ENCODE measurements around the gene TUBA8.
"Not testable (repeated sequence)": the region's sequence is repeated elsewhere in the genome, so short reads cannot be mapped to it uniquely, and the experiment has no call there.

TUBA8 gene

DNA sequence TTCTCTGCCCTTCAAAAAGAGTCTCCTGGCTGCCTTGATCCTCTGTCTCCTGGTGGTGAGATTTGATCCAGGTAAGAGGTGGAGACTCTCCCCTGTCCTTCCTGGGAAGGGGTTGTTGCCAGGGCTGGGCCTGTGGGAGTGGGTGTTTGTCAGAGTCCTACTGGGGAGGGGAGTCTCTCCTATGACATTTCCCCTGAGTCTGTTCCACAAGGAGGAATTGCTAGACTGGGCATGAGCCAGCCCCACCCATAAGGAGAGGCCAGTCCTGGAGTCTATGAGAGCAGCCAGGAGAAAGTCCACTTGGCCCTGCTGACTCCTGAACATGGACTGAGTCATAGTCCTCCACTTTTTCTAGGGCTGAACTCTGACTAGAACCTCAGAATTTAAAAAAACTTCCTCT lies 25.4 kb upstream of the TUBA8 start:
- peaks cover 15% of the 10 kb centered on the region; the same call in 1 of the 2 replicates for H3K36me3 ChIP-seq (ENCODE audit: insufficient read depth, low read length)
- H3K9me3 ChIP-seq (ENCODE audit: control insufficient read depth, insufficient read depth, low read length): no peaks in the 10 kb centered on the region
- H3K9ac ChIP-seq (ENCODE audit: low read depth, low read length): no peak overlapping the region
- no peaks in the 10 kb centered on the region for H3K4me1 ChIP-seq (ENCODE audit: insufficient read depth, low read length)

DNA sequence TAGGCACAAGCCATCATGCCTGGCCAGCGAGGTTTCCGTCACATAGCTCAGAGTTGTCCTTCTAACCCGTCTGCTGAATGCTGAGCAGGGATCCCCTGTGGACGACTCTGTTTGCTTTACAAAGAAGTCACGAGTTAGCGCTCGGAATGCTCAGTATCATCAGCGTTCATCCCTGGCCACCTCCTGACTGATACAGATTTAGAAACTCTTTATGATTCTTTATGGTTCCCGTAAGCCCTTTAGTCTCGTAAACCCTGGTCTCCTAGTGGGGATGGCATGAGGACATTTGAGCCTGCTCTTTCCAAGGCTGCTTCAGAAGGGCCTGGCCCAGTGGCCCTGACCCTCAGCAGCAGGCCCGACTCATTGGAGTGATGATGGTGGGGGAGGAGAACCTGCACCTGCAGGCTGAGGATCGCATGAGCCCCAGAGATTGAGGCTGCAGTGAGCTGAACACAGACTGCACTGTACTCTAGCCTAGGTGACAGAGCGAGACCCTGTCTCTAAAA lies 23.2 kb upstream of the TUBA8 start:
- H3K9ac ChIP-seq (ENCODE audit: low read depth, low read length): no peak overlapping the region
- no peaks in the 10 kb centered on the region for H3K9me3 ChIP-seq (ENCODE audit: control insufficient read depth, insufficient read depth, low read length)
- H3K4me1 ChIP-seq (ENCODE audit: insufficient read depth, low read length): no peaks in the 10 kb centered on the region
- peaks cover 13% of the 10 kb centered on the region; the same call in 1 of the 2 replicates for H3K36me3 ChIP-seq (ENCODE audit: insufficient read depth, low read length)

DNA sequence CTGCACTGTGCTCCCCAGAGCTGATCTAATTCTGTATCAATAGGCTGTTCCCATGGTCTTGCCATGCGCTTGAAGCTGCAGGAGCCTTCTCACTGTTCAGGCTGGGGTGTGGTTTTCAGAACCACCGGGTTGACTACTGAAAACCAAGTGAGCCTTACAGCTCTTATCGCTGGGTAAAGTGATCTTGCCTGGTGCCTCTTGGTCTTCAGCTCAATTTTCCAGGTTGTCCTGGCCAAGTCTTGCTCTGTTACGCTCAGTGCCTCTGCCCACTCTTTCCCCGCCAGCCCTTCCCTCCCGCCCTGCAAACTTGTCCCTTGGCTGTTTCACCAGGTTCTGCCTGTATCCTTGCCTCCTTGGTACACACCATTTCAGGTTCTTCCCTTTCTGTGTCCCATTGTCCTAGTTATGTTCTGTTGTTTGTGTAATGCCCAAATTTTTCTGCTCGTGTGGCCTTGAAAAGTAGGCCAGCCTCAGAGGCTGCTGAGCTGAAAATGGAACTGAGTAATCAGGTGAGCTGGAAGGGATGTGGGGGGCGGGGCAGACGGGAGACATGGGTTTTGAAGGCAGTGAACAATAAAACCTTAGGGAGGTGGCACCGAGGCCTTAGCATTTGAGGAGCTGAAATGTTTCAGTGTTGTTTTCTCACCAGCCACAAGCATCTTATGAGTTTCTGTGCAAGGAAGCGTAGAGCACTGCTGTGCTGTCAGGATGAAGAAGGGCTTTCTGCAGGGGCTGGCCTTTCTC lies 21.6 kb upstream of the TUBA8 start:
- Histone ChIP-seq H3K9ac (ENCODE audit: low read depth, low read length) (no peak overlapping the region), H3K4me1 (ENCODE audit: insufficient read depth, low read length) (no peaks in the 10 kb centered on the region), H3K9me3 (ENCODE audit: control insufficient read depth, insufficient read depth, low read length) (no peaks in the 10 kb centered on the region), H3K36me3 (ENCODE audit: insufficient read depth, low read length) (peaks cover 13% of the 10 kb centered on the region; the same call in 1 of the 2 replicates)

DNA sequence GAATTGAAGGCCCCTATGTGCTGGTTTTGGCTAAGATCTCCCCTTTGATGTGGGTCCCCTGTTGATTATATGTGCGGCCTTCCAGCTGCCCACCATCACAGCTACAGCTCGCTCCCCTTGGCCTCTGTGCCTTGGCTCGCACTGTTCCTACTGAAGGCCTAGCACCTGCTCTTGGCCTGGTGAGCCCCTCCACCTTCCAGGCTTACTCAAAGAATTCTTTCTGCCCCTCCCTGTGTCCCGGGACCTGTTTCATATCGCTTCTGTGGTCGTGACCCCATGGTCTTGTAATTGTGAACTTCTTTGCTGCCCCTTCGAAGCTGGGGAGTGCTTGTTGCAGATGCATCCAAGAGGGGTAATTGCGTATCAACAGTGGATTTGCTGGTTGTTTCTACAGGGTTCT lies 20.3 kb upstream of the TUBA8 start:
- no peaks in the 10 kb centered on the region for H3K4me1 ChIP-seq (ENCODE audit: insufficient read depth, low read length)
- no peak overlapping the region for H3K9ac ChIP-seq (ENCODE audit: low read depth, low read length)
- H3K36me3 ChIP-seq (ENCODE audit: insufficient read depth, low read length): peaks cover 9% of the 10 kb centered on the region; the same call in 1 of the 2 replicates
- H3K9me3 ChIP-seq (ENCODE audit: control insufficient read depth, insufficient read depth, low read length): no peaks in the 10 kb centered on the region

- Histone ChIP-seq H3K9ac (ENCODE audit: low read depth, low read length) (no peak overlapping the region), H3K9me3 (ENCODE audit: control insufficient read depth, insufficient read depth, low read length) (no peaks in the 10 kb centered on the region), H3K4me1 (ENCODE audit: insufficient read depth, low read length) (no peaks in the 10 kb centered on the region), H3K36me3 (ENCODE audit: insufficient read depth, low read length) (peaks cover 9% of the 10 kb centered on the region; the same call in 1 of the 2 replicates)
These were observed 19.1 kb upstream of the TUBA8 start for GRCh38 chr22:18091478-18091877.

DNA sequence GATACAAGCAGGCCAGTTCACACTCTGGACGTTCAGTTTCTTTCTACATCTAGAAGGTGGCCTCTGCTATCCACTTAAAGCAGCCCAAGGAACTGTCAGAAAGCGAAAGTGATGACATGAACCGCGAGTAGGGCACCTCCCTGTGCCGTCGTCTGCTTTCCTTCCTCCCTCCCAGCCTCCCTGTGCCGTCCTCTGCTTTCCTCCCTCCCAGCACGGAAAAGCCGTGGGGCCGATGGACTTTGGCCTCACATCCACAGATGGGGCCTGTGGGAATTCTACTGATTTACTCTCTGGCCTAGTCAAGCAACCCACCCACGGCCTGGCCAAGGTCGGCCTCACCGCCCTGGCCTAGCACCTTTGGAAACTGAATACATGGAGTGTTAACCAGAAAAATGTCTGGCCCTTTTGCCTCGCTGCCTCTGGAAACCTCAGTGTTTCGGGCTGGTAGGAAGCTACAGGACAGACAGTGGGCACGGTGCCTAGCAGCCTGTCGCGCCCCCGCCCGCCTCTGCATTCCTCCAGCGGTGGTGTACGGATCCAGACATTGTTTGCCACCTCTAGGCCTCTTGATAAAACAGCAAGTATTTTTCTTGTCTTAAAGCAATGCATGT lies 18.6 kb upstream of the TUBA8 start:
- H3K9ac ChIP-seq (ENCODE audit: low read depth, low read length): no peak overlapping the region
- H3K9me3 ChIP-seq (ENCODE audit: control insufficient read depth, insufficient read depth, low read length): no peaks in the 10 kb centered on the region
- H3K36me3 ChIP-seq (ENCODE audit: insufficient read depth, low read length): peaks cover 8% of the 10 kb centered on the region; the same call in 1 of the 2 replicates
- no peaks in the 10 kb centered on the region for H3K4me1 ChIP-seq (ENCODE audit: insufficient read depth, low read length)

- H3K9me3 ChIP-seq (ENCODE audit: control insufficient read depth, insufficient read depth, low read length): no peaks in the 10 kb centered on the region
- no peaks in the 10 kb centered on the region for H3K4me1 ChIP-seq (ENCODE audit: insufficient read depth, low read length)
- no peak overlapping the region for H3K9ac ChIP-seq (ENCODE audit: low read depth, low read length)
- 0 out of 2 replicates have a peak, but pooled peaks cover 3% of the 10 kb centered on the region for H3K36me3 ChIP-seq (ENCODE audit: insufficient read depth, low read length)
These were observed 16.9 kb upstream of the TUBA8 start for GRCh38 chr22:18093661-18094060.

DNA sequence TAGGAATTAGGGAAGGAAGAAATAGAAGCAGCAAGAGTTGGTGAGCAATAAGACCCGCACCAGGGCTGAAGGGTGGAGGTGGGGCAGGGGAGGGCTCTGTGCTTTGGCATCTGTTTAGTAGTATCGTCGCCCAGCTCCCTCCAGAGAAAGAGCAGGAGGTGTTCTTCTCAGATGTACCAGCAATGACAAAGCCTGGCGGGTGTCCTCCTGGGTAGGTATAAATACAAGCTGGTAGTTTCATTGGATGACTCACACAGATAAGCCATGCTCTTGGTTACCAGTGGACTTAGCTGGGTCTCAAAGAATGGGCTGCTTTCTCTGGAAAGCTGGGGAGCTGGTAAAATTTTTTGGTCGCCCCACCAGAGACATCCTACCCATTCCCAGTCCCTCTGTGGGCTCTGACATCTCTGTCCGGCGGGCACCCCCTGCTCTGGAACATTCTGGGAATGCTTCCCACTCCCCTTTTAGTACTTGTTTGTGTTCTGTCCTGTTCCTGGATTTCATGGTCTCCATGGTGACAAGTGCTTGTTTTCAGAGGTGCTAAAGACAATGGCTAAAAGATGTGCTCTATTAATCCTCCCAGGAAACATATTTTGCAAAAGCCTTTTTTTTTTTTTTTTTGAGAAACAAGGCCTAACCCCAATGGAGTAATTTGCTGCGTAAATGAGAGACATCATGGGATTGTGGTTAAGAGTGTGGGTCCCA lies 15.4 kb upstream of the TUBA8 start:
- 0 out of 2 replicates have a peak, but pooled peaks cover 3% of the 10 kb centered on the region for H3K36me3 ChIP-seq (ENCODE audit: insufficient read depth, low read length)

GRCh38 chr22:18096823-18097222 lies 13.8 kb upstream of the TUBA8 start:
- no peaks in the 10 kb centered on the region for H3K4me1 ChIP-seq (ENCODE audit: insufficient read depth, low read length)
- no peaks in the 10 kb centered on the region for H3K36me3 ChIP-seq (ENCODE audit: insufficient read depth, low read length)
- no peak overlapping the region for H3K9ac ChIP-seq (ENCODE audit: low read depth, low read length)
- H3K9me3 ChIP-seq (ENCODE audit: control insufficient read depth, insufficient read depth, low read length): no peaks in the 10 kb centered on the region

More for the DNA sequence above, 15.4 kb upstream of the TUBA8 start:
- Histone ChIP-seq H3K9me3 (ENCODE audit: control insufficient read depth, insufficient read depth, low read length) (no peaks in the 10 kb centered on the region), H3K4me1 (ENCODE audit: insufficient read depth, low read length) (no peaks in the 10 kb centered on the region), H3K9ac (ENCODE audit: low read depth, low read length) (no peak overlapping the region)

DNA sequence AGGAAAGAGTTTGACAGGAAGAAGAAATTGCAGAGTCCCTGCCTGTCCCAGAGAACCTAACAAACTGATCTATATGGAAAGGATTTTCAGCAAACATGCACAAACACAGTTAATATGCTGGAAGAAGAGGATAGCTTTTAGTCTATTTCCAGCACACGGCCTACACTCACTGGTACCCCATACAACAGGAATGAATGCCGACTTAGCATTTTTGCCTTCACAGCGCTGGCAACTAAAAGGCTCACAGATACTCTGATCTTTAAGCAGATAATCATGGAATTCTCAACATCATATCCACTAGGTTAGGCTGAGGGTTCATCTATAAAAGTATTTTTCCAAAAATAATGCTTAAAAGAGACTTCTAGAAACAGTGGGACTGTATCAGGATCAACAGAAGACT lies 9.8 kb upstream of the TUBA8 start:
- H3K36me3 ChIP-seq (ENCODE audit: insufficient read depth, low read length): no peaks in the 10 kb centered on the region
- H3K9ac ChIP-seq (ENCODE audit: low read depth, low read length): no peak overlapping the region
- no peaks in the 10 kb centered on the region for H3K4me1 ChIP-seq (ENCODE audit: insufficient read depth, low read length)
- H3K9me3 ChIP-seq (ENCODE audit: control insufficient read depth, insufficient read depth, low read length): no peaks in the 10 kb centered on the region

- Histone ChIP-seq H3K9me3 (ENCODE audit: control insufficient read depth, insufficient read depth, low read length) (no peaks in the 10 kb centered on the region), H3K36me3 (ENCODE audit: insufficient read depth, low read length) (no peaks in the 10 kb centered on the region), H3K9ac (ENCODE audit: low read depth, low read length) (no peak overlapping the region), H3K4me1 (ENCODE audit: insufficient read depth, low read length) (no peaks in the 10 kb centered on the region)
These were observed 9.1 kb upstream of the TUBA8 start for GRCh38 chr22:18101536-18101935.

- H3K36me3 ChIP-seq (ENCODE audit: insufficient read depth, low read length): no peaks in the 10 kb centered on the region
- no peaks in the 10 kb centered on the region for H3K4me1 ChIP-seq (ENCODE audit: insufficient read depth, low read length)
- H3K9ac ChIP-seq (ENCODE audit: low read depth, low read length): no peak overlapping the region
- H3K9me3 ChIP-seq (ENCODE audit: control insufficient read depth, insufficient read depth, low read length): no peaks in the 10 kb centered on the region; the same call in 1 of the 2 replicates
These were observed 6.9 kb upstream of the TUBA8 start for GRCh38 chr22:18103527-18104269.

GRCh38 chr22:18104566-18104965 lies 6.0 kb upstream of the TUBA8 start:
- H3K36me3 ChIP-seq (ENCODE audit: insufficient read depth, low read length): no peaks in the 10 kb centered on the region
- H3K9ac ChIP-seq (ENCODE audit: low read depth, low read length): no peak overlapping the region
- no peaks in the 10 kb centered on the region for H3K4me1 ChIP-seq (ENCODE audit: insufficient read depth, low read length)
- H3K9me3 ChIP-seq (ENCODE audit: control insufficient read depth, insufficient read depth, low read length): peaks cover 4% of the 10 kb centered on the region; the same call in 1 of the 2 replicates

GRCh38 chr22:18105981-18106380 lies 4.6 kb upstream of the TUBA8 start:
- not testable (repeated sequence) for H3K9ac ChIP-seq (ENCODE audit: low read depth, low read length); H3K4me1 ChIP-seq (ENCODE audit: insufficient read depth, low read length); H3K9me3 ChIP-seq (ENCODE audit: control insufficient read depth, insufficient read depth, low read length); H3K36me3 ChIP-seq (ENCODE audit: insufficient read depth, low read length)
